A549 (cell line): Measurements from ENCODE around the gene RPS27A.

Experiments
- CBX2 ChIP-seq: fragments of 200-600 bp; sonication (generic); IDR thresholded peaks from 2 replicates; pipeline ENCODE4 v1.6.1; 2016; ENCODE audit warnings: low read depth, mild to moderate bottlenecking, borderline replicate concordance
- CEBPB ChIP-seq, 2 experiments: fragments of >200 bp in 1 of 2; sonication (Bioruptor Twin) in 1 of 2; formaldehyde crosslinking in 1 of 2; IDR thresholded peaks; 2 replicates each; pipeline ENCODE4 v1.6.1; 2012 to 2016
- JUNB ChIP-seq: fragments of >200 bp; sonication (Bioruptor Twin); formaldehyde crosslinking; IDR thresholded peaks from 2 replicates; pipeline ENCODE4 v1.6.1; 2016
- MYC ChIP-seq: IDR thresholded peaks from 2 replicates; pipeline ENCODE4 v1.6.1; 2012; ENCODE audit warnings: mild to moderate bottlenecking, inconsistent platforms, low read length, improper control_type of control experiment, borderline replicate concordance
- PHF8 ChIP-seq: fragments of 200-600 bp; sonication (generic); IDR thresholded peaks from 2 replicates; pipeline ENCODE4 v1.6.1; 2016; ENCODE audit warnings: low read depth, mild to moderate bottlenecking, antibody characterized with exemption, moderate library complexity, borderline replicate concordance
- POLR2A ChIP-seq: IDR thresholded peaks from 2 replicates; pipeline ENCODE4 v1.6.1; 2012; ENCODE audit warnings: mild to moderate bottlenecking, low read length
- RAD21 ChIP-seq, 2 experiments: fragments of >200 bp in 1 of 2; sonication (Bioruptor Twin) in 1 of 2; formaldehyde crosslinking in 1 of 2; IDR thresholded peaks in 1 of 2; conservative IDR thresholded peaks in 1 of 2; 2 replicates in 1 of 2; 3 replicates in 1 of 2; pipeline ENCODE4 v1.6.1; 2012 to 2018; ENCODE audit warnings: inconsistent platforms in 1 of 2
- RCOR1 ChIP-seq: fragments of 150-350 bp; IDR thresholded peaks from 2 replicates; pipeline ENCODE4 v1.6.1; 2014; ENCODE audit warnings: antibody characterized with exemption, low read length, low read depth
- RFX5 ChIP-seq: fragments of 450-650 bp; IDR thresholded peaks from 2 replicates; pipeline ENCODE4 v1.7.1; 2014; ENCODE audit warnings: antibody characterized with exemption, mild to moderate bottlenecking, moderate library complexity
- SREBF2 ChIP-seq: fragments of 450-650 bp; IDR thresholded peaks from 2 replicates; pipeline ENCODE4 v1.6.1; 2014; ENCODE audit warnings: mild to moderate bottlenecking, moderate library complexity
- TF ChIP-seq, protein P1 (sequence below): fragments of >200 bp; sonication (Bioruptor Twin); formaldehyde crosslinking; IDR thresholded peaks from 3 replicates; pipeline ENCODE4 v1.5.1; 2016
- TF ChIP-seq, protein P2 (sequence below): IDR thresholded peaks from 2 replicates; pipeline ENCODE4 v1.6.1; 2012; ENCODE audit warnings: low read depth, borderline replicate concordance

GRCh38 chr2:55200416-55200815, 32.1 kb upstream of the RPS27A start:
- TF ChIP-seq RCOR1 (no peak), RAD21 (conservative IDR thresholded peaks at IDR 0.05 in 1 of 2, IDR thresholded peaks at IDR 0.05 in 1 of 2) (no peak), PHF8 (no peak), JUNB (no peak), CBX2 (no peak), POLR2A (no peak), CEBPB (IDR thresholded peaks at IDR 0.05) (no peak), SREBF2 (no peak), RFX5 (no peak), MYC (no peak)
- TF ChIP-seq, protein P1, sequence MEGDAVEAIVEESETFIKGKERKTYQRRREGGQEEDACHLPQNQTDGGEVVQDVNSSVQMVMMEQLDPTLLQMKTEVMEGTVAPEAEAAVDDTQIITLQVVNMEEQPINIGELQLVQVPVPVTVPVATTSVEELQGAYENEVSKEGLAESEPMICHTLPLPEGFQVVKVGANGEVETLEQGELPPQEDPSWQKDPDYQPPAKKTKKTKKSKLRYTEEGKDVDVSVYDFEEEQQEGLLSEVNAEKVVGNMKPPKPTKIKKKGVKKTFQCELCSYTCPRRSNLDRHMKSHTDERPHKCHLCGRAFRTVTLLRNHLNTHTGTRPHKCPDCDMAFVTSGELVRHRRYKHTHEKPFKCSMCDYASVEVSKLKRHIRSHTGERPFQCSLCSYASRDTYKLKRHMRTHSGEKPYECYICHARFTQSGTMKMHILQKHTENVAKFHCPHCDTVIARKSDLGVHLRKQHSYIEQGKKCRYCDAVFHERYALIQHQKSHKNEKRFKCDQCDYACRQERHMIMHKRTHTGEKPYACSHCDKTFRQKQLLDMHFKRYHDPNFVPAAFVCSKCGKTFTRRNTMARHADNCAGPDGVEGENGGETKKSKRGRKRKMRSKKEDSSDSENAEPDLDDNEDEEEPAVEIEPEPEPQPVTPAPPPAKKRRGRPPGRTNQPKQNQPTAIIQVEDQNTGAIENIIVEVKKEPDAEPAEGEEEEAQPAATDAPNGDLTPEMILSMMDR, result no peak
- TF ChIP-seq, protein P2, sequence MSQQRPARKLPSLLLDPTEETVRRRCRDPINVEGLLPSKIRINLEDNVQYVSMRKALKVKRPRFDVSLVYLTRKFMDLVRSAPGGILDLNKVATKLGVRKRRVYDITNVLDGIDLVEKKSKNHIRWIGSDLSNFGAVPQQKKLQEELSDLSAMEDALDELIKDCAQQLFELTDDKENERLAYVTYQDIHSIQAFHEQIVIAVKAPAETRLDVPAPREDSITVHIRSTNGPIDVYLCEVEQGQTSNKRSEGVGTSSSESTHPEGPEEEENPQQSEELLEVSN, result no peak
